ENCODE data around the gene PARD3B. TPM values are rescaled to one million over a fixed set of nuclear protein-coding genes. Genes with fewer than 3 reads are reported as not detected.

The PARD3B gene
- total RNA-seq, 2 donors from 2014 or later, result 0.52 TPM; not detected in 1

GRCh38 chr2:205280596-205281236 is 735.4 kb downstream of the PARD3B start:
- Mint-ChIP-seq H3K4me3 (no peak overlapping the region), H3K36me3 (no peaks in the 10 kb centered on the region), H3K27ac (no peak overlapping the region), H3K9me3 (peaks cover 8% of the 10 kb centered on the region), H3K27me3 (peaks cover 4 to 6% of the 10 kb centered on the region in 2 donors), H3K4me1 (ENCODE audit: low read depth in 2 of 2) (no peaks in the 10 kb centered on the region)
- no peak for ATAC-seq
- DNase-seq (ENCODE audit: low spot score), result no peak

DNA sequence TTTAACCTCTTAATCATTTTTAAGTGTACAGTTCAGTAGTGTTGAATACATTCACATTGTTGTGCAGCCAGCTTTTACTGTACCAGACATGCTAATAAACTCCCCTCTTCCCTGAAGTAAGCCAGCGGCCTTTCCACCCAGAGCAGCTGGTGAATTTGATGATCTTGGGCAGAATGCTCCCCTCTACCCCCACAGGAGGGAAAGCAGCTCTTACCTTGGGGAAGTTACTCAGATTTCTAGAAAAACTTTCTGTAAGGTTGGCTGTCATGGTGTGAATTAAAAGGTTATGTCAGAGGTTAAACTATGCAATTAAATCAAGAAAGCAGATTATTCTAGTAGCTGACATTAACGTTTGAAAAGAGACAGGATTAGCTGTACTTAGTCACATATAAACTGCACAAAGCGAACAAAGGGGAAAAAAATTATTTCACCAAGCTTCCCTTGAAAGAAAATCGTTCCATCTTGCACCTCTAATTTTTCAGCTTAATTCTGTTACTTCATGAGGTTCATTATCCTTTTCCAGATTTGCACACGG is 738.5 kb downstream of the PARD3B start:
- Mint-ChIP-seq H3K4me1 (ENCODE audit: low read depth in 2 of 2) (no peaks in the 10 kb centered on the region), H3K9me3 (no peaks in the 10 kb centered on the region), H3K27me3 (no peaks in the 10 kb centered on the region), H3K36me3 (no peaks in the 10 kb centered on the region), H3K4me3 (no peak overlapping the region), H3K27ac (no peak overlapping the region)
- no peak for DNase-seq (ENCODE audit: low spot score)
- ATAC-seq, result no peak

- DNase-seq (ENCODE audit: low spot score) (no peak), ATAC-seq (no peak)
- Mint-ChIP-seq H3K36me3 (no peaks in the 10 kb centered on the region), H3K4me1 (ENCODE audit: low read depth in 2 of 2) (no peaks in the 10 kb centered on the region), H3K9me3 (no peaks in the 10 kb centered on the region), H3K27me3 (no peaks in the 10 kb centered on the region), H3K4me3 (no peak overlapping the region), H3K27ac (no peak overlapping the region)
Observed at GRCh38 chr2:205284334-205284733, 739.1 kb downstream of the PARD3B start.

GRCh38 chr2:205287316-205287715 is 742.0 kb downstream of the PARD3B start:
- Mint-ChIP-seq H3K36me3 (no peaks in the 10 kb centered on the region), H3K27ac (no peak overlapping the region), H3K4me3 (no peak overlapping the region), H3K4me1 (ENCODE audit: low read depth in 2 of 2) (no peaks in the 10 kb centered on the region), H3K27me3 (no peaks in the 10 kb centered on the region), H3K9me3 (no peaks in the 10 kb centered on the region)
- peak in 1 of 2 donors; percentile 48 for ATAC-seq
- no peak for DNase-seq (ENCODE audit: low spot score)

GRCh38 chr2:205288686-205289085 is 743.4 kb downstream of the PARD3B start:
- DNase-seq (ENCODE audit: low spot score), result no peak
- Mint-ChIP-seq H3K4me3 (no peak overlapping the region), H3K9me3 (peaks cover 3% of the 10 kb centered on the region), H3K27ac (no peak overlapping the region), H3K27me3 (no peaks in the 10 kb centered on the region), H3K4me1 (ENCODE audit: low read depth in 2 of 2) (no peaks in the 10 kb centered on the region), H3K36me3 (no peaks in the 10 kb centered on the region)
- ATAC-seq, result no peak

DNA sequence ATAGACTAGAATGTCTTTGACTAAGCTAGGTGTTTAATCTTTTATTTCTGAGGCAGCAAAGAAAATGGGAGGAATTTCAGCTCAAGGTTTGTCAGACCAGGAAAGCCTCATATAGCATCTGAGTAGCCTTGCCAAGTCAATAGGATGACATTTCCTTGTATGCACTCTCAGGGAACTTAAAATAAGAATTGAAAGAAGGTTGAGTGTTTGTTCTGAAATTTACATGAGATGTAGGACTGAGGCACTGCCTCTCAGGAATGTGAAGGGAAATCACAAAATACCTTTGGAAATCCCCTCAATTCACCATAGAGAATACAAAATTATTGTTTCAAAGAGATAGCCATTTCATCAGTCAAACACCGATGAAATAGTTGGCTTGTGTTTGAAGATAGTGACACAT is 745.0 kb downstream of the PARD3B start:
- Mint-ChIP-seq H3K9me3 (peaks cover 3% of the 10 kb centered on the region), H3K27me3 (no peaks in the 10 kb centered on the region), H3K27ac (no peak overlapping the region), H3K4me3 (no peak overlapping the region), H3K36me3 (no peaks in the 10 kb centered on the region), H3K4me1 (ENCODE audit: low read depth in 2 of 2) (no peaks in the 10 kb centered on the region)
- DNase-seq (ENCODE audit: low spot score) (no peak), ATAC-seq (no peak)

DNA sequence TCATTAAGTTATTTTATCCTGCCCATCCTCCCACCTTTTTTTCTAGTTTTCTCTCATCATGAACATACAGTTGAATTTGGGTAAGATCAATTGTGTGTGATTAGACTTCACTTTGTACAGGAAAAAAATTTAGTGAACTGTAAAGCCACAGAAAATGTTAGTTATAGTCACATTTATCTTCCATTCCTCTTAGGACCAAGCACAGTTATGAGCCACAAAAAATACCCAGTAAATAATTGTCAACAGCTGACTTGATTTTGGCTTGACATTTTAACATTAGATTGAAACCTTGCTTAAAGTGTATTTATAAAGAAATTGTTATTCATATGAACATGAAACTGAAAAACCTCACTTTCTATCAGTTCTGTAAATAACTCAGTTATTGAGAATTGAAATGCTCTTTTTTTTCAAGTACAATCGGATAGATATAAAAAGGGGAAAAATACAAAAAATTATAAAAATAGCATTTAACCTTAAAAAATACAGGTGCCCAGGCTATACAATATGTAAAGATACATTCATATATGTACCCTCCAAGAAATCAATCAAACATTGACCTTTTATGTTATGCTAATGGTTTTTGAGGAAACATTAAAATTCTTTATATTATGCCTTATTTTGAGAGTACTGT is 747.5 kb downstream of the PARD3B start:
- Mint-ChIP-seq H3K4me3 (no peak overlapping the region), H3K4me1 (ENCODE audit: low read depth in 2 of 2) (no peaks in the 10 kb centered on the region), H3K27me3 (no peaks in the 10 kb centered on the region), H3K36me3 (no peaks in the 10 kb centered on the region), H3K27ac (no peak overlapping the region), H3K9me3 (peaks cover 3% of the 10 kb centered on the region)
- DNase-seq (ENCODE audit: low spot score) (no peak), ATAC-seq (no peak)

DNA sequence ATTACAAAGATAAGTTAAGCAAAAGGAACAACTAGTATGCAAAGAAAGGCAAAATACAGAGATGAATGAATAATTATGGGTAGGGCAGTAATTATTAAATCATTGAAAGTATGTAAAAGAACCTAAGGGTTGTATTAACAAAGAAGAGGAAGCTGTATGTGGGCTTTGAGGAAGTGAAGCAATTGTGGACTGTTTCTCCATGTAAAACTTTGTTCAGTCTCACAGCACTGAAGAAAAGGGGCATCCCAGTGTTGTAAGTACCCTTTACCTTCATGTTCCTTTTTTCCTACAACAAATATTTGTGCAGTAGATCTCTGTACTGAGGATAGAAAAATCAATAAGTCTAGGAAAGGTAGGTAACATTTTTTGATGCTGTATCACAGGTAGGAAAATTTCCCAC is 748.3 kb downstream of the PARD3B start:
- Mint-ChIP-seq H3K36me3 (no peaks in the 10 kb centered on the region), H3K4me1 (ENCODE audit: low read depth in 2 of 2) (no peaks in the 10 kb centered on the region), H3K4me3 (no peak overlapping the region), H3K27me3 (no peaks in the 10 kb centered on the region), H3K9me3 (peaks cover 3% of the 10 kb centered on the region), H3K27ac (no peak overlapping the region)
- DNase-seq (ENCODE audit: low spot score) (no peak), ATAC-seq (no peak)

DNA sequence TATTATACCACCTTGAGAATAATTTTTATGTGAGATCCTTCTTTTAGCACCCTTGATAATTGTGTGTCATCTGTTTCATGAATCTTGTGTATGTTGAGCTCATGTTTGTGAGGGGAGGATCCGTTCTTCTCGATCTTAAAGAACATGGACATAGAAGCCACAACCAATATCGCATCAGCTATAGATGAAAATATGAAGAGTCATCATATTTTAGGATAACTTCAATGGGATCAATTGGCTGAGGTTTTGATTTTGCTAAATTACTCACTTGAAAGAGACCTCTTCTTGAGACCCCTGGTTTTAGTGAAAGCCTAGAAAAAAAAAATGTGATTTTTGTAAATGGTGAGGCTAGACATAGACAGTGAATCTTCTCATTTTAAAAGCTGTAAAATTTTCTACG is 751.7 kb downstream of the PARD3B start:
- Mint-ChIP-seq H3K27me3 (no peaks in the 10 kb centered on the region), H3K9me3 (peaks cover 3% of the 10 kb centered on the region), H3K27ac (no peak overlapping the region), H3K4me1 (ENCODE audit: low read depth in 2 of 2) (no peaks in the 10 kb centered on the region), H3K4me3 (no peak overlapping the region), H3K36me3 (no peaks in the 10 kb centered on the region)
- DNase-seq (ENCODE audit: low spot score) (no peak), ATAC-seq (no peak)

DNA sequence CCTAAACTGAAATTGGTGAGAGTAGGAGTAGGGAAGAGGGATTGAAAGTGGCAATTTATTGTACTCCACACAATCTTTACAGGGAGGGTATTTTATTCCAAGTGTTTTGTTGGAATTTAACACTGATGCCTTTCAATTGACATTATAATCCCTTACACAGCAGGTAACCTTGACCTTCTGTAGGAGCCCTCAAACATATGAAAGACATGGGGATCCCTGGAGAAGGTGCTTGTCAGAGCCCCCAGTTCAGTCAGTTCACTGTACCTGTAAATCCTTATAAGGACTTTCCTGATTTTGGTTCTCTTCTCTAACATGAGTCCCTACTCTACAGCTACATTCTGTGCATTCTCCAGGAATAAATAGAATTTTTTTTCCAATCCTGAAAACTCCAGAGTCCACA is 752.1 kb downstream of the PARD3B start:
- no peak for DNase-seq (ENCODE audit: low spot score)
- Mint-ChIP-seq H3K4me3 (no peak overlapping the region), H3K36me3 (no peaks in the 10 kb centered on the region), H3K9me3 (peaks cover 3% of the 10 kb centered on the region), H3K27ac (no peak overlapping the region), H3K27me3 (no peaks in the 10 kb centered on the region), H3K4me1 (ENCODE audit: low read depth in 2 of 2) (no peaks in the 10 kb centered on the region)
- no peak for ATAC-seq

GRCh38 chr2:205297846-205298245 is 752.6 kb downstream of the PARD3B start:
- Mint-ChIP-seq H3K4me3 (no peak overlapping the region), H3K27ac (no peak overlapping the region), H3K36me3 (no peaks in the 10 kb centered on the region), H3K9me3 (peaks cover 3% of the 10 kb centered on the region), H3K4me1 (ENCODE audit: low read depth in 2 of 2) (no peaks in the 10 kb centered on the region), H3K27me3 (no peaks in the 10 kb centered on the region)
- ATAC-seq (no peak), DNase-seq (ENCODE audit: low spot score) (no peak)

- Mint-ChIP-seq H3K36me3 (no peaks in the 10 kb centered on the region), H3K4me3 (no peak overlapping the region), H3K27me3 (no peaks in the 10 kb centered on the region), H3K4me1 (ENCODE audit: low read depth in 2 of 2) (no peaks in the 10 kb centered on the region), H3K27ac (no peak overlapping the region), H3K9me3 (peaks cover 7% of the 10 kb centered on the region)
- ATAC-seq, result no peak
- no peak for DNase-seq (ENCODE audit: low spot score)
Observed at GRCh38 chr2:205311201-205311600, 765.9 kb downstream of the PARD3B start.

GRCh38 chr2:205321231-205321630 is 776.0 kb downstream of the PARD3B start:
- Mint-ChIP-seq H3K27me3 (no peaks in the 10 kb centered on the region), H3K4me3 (no peak overlapping the region), H3K27ac (no peak overlapping the region), H3K36me3 (no peaks in the 10 kb centered on the region), H3K4me1 (ENCODE audit: low read depth in 2 of 2) (no peaks in the 10 kb centered on the region), H3K9me3 (no peaks in the 10 kb centered on the region)
- no peak for ATAC-seq
- DNase-seq (ENCODE audit: low spot score), result no peak

DNA sequence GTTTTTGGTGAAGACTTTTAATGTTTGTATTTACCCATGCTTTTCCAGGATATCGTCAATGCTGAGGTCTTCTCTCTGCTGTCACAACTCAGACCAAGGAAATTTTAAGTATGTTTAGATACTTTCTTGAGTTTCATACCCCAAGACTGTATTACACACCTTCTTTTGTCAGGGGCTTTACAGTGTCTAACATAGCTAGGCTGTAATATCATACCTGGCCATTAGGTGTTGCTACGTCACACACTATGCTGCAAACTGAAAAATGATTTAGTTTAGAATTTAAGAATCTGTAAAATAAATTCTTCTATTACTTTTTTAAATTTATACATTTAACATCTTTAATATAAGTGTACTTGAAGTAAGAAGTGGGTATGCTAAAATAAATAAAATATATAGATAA is 778.7 kb downstream of the PARD3B start:
- H3K36me3 Mint-ChIP-seq, result no peaks in the 10 kb centered on the region
- H3K9me3 Mint-ChIP-seq, result no peaks in the 10 kb centered on the region
- no peak overlapping the region for H3K4me3 Mint-ChIP-seq
- ATAC-seq (no peak), DNase-seq (ENCODE audit: low spot score) (no peak)
- no peaks in the 10 kb centered on the region for H3K4me1 Mint-ChIP-seq (ENCODE audit: low read depth in 2 of 2)
- H3K27me3 Mint-ChIP-seq, result no peaks in the 10 kb centered on the region
- no peak overlapping the region for H3K27ac Mint-ChIP-seq

GRCh38 chr2:205324355-205324754 is 779.1 kb downstream of the PARD3B start:
- Mint-ChIP-seq H3K27ac (no peak overlapping the region), H3K9me3 (no peaks in the 10 kb centered on the region), H3K27me3 (no peaks in the 10 kb centered on the region), H3K36me3 (no peaks in the 10 kb centered on the region), H3K4me1 (ENCODE audit: low read depth in 2 of 2) (no peaks in the 10 kb centered on the region), H3K4me3 (no peak overlapping the region)
- no peak for ATAC-seq
- DNase-seq (ENCODE audit: low spot score), result no peak

All from natural killer cell treated with Interleukin-12 subunit alpha and Interleukin-12 subunit beta and Interleukin-15 and Interleukin-18, amount 100 ng/mL, for 72 hours (primary cell).